Activated T-cell treated with anti-CD3 and anti-CD28 coated beads for 24 hours (primary cell): ENCODE data around the gene TOMM40.
"Not testable (repeated sequence)": the region's sequence is repeated elsewhere in the genome, so short reads cannot be mapped to it uniquely, and the experiment has no call there.

ENCODE experiments used
- DNase-seq: peaks from one replicate; pipeline ENCODE4 v3.0.0-alpha.2; 2020; ENCODE audit warnings: low read depth

The TOMM40 gene

DNA sequence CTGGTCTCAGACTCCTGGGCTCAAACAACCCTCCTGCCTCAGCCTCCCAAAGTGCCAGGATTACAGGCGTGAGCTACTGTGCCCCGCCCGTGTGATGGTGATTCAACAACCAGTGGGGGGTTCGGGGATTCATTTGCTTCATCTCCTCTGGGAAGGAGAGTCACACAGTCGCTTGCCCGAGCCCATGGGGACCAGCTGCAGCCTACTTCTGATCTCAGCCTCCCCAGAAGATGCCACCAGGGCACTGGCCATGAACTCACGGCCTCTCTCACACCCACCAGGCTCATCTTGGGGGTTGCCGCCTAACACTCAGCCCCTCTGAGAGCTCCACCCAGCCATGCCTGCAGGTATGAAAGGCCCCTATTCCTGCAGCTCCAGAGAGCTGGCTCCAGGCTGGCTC, 6.8 kb downstream of the TOMM40 start:
- DNase-seq: no peak

- DNase-seq: no peak
These were observed 9.5 kb downstream of the TOMM40 start for GRCh38 chr19:44900328-44901244.

- DNase-seq: no peak
These were observed 12.2 kb downstream of the TOMM40 start for GRCh38 chr19:44903216-44903601.

DNA sequence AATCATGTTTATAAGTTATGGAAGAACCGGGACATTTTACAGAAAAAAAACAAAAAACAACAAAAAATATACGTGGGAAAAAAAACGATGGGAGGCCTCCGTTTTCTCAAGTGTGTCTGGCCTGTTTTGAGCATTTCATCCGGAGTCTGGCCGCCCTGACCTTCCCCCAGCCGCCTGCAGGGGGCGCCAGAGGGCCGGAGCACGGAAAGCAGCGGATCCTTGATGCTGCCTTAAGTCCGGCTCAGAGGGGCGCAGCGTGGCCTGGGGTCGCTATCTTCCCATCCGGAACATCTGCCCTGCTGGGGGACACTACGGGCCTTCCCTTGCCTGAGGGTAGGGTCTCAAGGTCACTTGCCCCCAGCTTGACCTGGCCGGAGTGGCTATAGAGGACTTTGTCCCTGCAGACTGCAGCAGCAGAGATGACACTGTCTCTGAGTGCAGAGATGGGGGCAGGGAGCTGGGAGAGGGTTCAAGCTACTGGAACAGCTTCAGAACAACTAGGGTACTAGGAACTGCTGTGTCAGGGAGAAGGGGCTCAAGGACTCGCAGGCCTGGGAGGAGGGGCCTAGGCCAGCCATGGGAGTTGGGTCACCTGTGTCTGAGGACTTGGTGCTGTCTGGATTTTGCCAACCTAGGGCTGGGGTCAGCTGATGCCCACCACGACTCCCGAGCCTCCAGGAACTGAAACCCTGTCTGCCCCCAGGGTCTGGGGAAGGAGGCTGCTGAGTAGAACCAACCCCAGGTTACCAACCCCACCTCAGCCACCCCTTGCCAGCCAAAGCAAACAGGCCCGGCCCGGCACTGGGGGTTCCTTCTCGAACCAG, 12.8 kb downstream of the TOMM40 start:
- DNase-seq: peak; percentile 63

DNA sequence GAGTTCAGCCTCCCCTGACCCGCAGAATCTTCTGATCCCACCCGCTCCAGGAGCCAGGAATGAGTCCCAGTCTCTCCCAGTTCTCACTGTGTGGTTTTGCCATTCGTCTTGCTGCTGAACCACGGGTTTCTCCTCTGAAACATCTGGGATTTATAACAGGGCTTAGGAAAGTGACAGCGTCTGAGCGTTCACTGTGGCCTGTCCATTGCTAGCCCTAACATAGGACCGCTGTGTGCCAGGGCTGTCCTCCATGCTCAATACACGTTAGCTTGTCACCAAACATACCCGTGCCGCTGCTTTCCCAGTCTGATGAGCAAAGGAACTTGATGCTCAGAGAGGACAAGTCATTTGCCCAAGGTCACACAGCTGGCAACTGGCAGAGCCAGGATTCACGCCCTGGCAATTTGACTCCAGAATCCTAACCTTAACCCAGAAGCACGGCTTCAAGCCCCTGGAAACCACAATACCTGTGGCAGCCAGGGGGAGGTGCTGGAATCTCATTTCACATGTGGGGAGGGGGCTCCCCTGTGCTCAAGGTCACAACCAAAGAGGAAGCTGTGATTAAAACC, 13.5 kb downstream of the TOMM40 start:
- DNase-seq: no peak

DNA sequence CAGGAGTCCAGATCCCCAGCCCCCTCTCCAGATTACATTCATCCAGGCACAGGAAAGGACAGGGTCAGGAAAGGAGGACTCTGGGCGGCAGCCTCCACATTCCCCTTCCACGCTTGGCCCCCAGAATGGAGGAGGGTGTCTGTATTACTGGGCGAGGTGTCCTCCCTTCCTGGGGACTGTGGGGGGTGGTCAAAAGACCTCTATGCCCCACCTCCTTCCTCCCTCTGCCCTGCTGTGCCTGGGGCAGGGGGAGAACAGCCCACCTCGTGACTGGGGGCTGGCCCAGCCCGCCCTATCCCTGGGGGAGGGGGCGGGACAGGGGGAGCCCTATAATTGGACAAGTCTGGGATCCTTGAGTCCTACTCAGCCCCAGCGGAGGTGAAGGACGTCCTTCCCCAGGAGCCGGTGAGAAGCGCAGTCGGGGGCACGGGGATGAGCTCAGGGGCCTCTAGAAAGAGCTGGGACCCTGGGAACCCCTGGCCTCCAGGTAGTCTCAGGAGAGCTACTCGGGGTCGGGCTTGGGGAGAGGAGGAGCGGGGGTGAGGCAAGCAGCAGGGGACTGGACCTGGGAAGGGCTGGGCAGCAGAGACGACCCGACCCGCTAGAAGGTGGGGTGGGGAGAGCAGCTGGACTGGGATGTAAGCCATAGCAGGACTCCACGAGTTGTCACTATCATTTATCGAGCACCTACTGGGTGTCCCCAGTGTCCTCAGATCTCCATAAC, 14.5 kb downstream of the TOMM40 start, which contains the start of gene APOE:
Gene APOE (plus strand): TSS at position 360 of the 724 bp plus-strand sequence. CDS start 829 bp downstream, outside the sequence.
- no peak for DNase-seq

- no peak for DNase-seq
These were observed 16.6 kb downstream of the TOMM40 start for GRCh38 chr19:44907613-44908012.

GRCh38 chr19:44908074-44908835, 17.2 kb downstream of the TOMM40 start:
- DNase-seq: no peak

GRCh38 chr19:44908836-44909261, 17.8 kb downstream of the TOMM40 start:
- DNase-seq: no peak

- DNase-seq: no peak
These were observed 18.7 kb downstream of the TOMM40 start for GRCh38 chr19:44909775-44910174.

DNA sequence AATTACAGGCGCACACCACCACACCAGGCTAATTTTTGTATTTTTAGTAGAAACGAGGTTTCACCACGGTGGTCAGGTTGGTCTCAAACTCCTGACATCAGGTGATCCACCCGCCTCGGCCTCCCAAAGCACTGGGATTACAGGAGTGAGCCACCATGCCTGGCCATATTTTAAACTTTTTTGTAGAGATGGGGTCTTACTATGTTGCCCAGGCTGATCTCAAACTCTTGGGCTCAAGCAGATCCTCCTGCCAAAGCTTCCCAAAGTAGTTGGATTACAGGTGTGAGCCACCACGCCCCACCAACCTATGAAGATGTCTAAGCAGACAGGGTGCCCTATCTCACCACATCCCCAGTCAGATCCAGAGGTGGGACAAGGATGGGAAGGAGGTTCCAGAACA, 20.8 kb downstream of the TOMM40 start:
- not testable (repeated sequence) for DNase-seq

GRCh38 chr19:44912854-44913253, 21.8 kb downstream of the TOMM40 start:
- DNase-seq: no peak

DNA sequence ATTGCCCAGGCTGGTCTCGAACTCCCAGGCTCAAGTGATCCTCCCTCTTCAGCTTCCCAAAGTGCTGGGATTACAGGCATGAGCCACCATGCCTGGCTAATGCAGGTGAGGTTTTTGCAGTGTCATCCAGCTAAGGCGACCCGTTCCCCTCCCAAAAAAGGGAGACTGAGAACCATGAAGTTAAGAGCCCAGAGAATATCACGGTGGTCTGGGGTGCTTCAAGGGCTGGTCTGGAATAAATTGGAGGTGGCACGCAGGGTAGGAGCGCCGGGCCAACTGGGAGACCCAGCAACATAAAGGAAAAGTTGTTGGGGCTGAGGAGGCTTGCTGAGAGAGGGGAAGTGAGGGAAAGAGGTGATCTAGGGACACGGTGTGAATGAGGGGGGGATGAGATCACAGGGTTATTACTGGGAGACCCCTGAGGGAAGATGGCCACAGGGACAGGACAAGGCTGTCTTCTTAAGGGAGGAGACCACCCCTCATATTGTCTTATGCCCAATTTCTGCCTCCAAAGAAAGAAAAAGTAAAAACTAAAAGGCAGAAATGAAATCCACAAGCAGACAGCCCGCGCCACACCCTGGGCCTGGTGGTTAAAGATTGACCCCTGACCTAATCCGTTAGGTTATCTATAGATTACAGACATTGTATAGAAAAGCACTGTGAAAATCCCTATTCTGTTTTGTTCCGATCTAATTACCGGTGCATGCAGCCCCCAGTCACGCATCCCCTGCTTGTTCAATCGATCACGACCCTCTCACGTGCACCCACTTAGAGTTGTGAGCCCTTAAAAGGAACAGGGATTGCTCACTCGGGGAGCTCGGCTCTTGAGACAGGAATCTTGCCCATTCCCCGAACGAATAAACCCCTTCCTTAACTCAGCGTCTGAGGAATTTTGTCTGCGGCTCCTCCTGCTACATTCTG, 22.7 kb downstream of the TOMM40 start:
- not testable (repeated sequence) for DNase-seq

GRCh38 chr19:44914433-44915206, 23.6 kb downstream of the TOMM40 start, which contains the start of gene APOC1:
APOC1 (plus strand) TSS chr19:44914608; CDS start chr19:44914892, 284 bp downstream.
- DNase-seq: peak; percentile 75

GRCh38 chr19:44924243-44924725, 33.2 kb downstream of the TOMM40 start:
- no peak for DNase-seq

GRCh38 chr19:44925114-44925891, 34.2 kb downstream of the TOMM40 start:
- no peak for DNase-seq

GRCh38 chr19:44926245-44927077, 35.4 kb downstream of the TOMM40 start:
- DNase-seq: not testable (repeated sequence)
